Osteocyte (in vitro differentiated cells): ENCODE data around the gene NRDE2. TPM values are rescaled to one million over a fixed set of nuclear protein-coding genes. Genes with fewer than 3 reads are reported as not detected.

Source experiments
- DNase-seq: peaks from one replicate; pipeline ENCODE4 v3.0.0; 2021; ENCODE audit warnings: mixed read lengths; ENCODE audit not compliant: unreplicated experiment; ENCODE audit errors: extremely low spot score
- H3K27ac Mint-ChIP-seq: one replicate; pipeline ENCODE4 v1.8.0; 2021; ENCODE audit warnings: mild to moderate bottlenecking, mixed read lengths; ENCODE audit not compliant: unreplicated experiment
- H3K27me3 Mint-ChIP-seq: one replicate; pipeline ENCODE4 v1.8.0; 2021; ENCODE audit warnings: mixed read lengths; ENCODE audit not compliant: unreplicated experiment
- H3K36me3 Mint-ChIP-seq: one replicate; pipeline ENCODE4 v1.8.0; 2021; ENCODE audit warnings: mixed read lengths; ENCODE audit not compliant: unreplicated experiment
- H3K4me1 Mint-ChIP-seq: one replicate; pipeline ENCODE4 v1.8.0; 2021; ENCODE audit warnings: mixed read lengths; ENCODE audit not compliant: unreplicated experiment
- H3K4me3 Mint-ChIP-seq: one replicate; pipeline ENCODE4 v1.8.0; 2021; ENCODE audit warnings: mild to moderate bottlenecking, moderate library complexity, mixed read lengths; ENCODE audit not compliant: unreplicated experiment
- H3K9me3 Mint-ChIP-seq: one replicate; pipeline ENCODE4 v1.8.0; 2021; ENCODE audit warnings: mixed read lengths; ENCODE audit not compliant: unreplicated experiment
- CTCF ChIP-seq: fragments of 200-600 bp; sonication (generic); IDR thresholded peaks from 2 replicates; pipeline ENCODE4 v1.5.0; 2021; ENCODE audit warnings: antibody characterized with exemption, mild to moderate bottlenecking, moderate library complexity
- total RNA-seq: library from RNA; stranded (reverse); gene quantifications from 2 replicates; pipeline ENCODE4 v1.2.1, GENCODE V29; 2021

Gene NRDE2
- total RNA-seq, 1 donor from 2014 or later, result 23.2 TPM

GRCh38 chr14:90330203-90331196 is 1.2 kb downstream of the NRDE2 start:
- Mint-ChIP-seq H3K27ac (peak overlapping the region; percentile 93), H3K4me1 (peaks cover 20% of the 10 kb centered on the region), H3K36me3 (peaks cover 6% of the 10 kb centered on the region), H3K4me3 (peak overlapping the region; percentile 87), H3K9me3 (no peaks in the 10 kb centered on the region), H3K27me3 (peaks cover 14% of the 10 kb centered on the region)
- DNase-seq, result no peak
- TF ChIP-seq CTCF, result no peak

- Mint-ChIP-seq H3K36me3 (peaks cover 20% of the 10 kb centered on the region), H3K4me1 (peaks cover 7% of the 10 kb centered on the region), H3K27me3 (no peaks in the 10 kb centered on the region), H3K9me3 (peaks cover 10% of the 10 kb centered on the region), H3K4me3 (no peak overlapping the region), H3K27ac (no peak overlapping the region)
- no peak for DNase-seq
- no peak for TF ChIP-seq CTCF
Measured at GRCh38 chr14:90321891-90322290, 9.8 kb downstream of the NRDE2 start.

GRCh38 chr14:90319634-90320541 is 11.9 kb downstream of the NRDE2 start:
- peaks cover 10% of the 10 kb centered on the region for H3K9me3 Mint-ChIP-seq
- H3K4me3 Mint-ChIP-seq, result no peak overlapping the region
- H3K27me3 Mint-ChIP-seq, result no peaks in the 10 kb centered on the region
- H3K36me3 Mint-ChIP-seq, result peaks cover 29% of the 10 kb centered on the region
- H3K27ac Mint-ChIP-seq, result no peak overlapping the region
- TF ChIP-seq CTCF, result no peak
- peaks cover 2% of the 10 kb centered on the region for H3K4me1 Mint-ChIP-seq
- no peak for DNase-seq

- no peak for DNase-seq
Measured at GRCh38 chr14:90319173-90319572, 12.6 kb downstream of the NRDE2 start.

More at GRCh38 chr14:90319173-90319572, 12.6 kb downstream of the NRDE2 start:
- peaks cover 2% of the 10 kb centered on the region for H3K4me1 Mint-ChIP-seq
- no peak for TF ChIP-seq CTCF
- peak overlapping the region; percentile 31 for H3K27ac Mint-ChIP-seq
- H3K27me3 Mint-ChIP-seq, result no peaks in the 10 kb centered on the region
- no peak overlapping the region for H3K4me3 Mint-ChIP-seq
- H3K36me3 Mint-ChIP-seq, result peaks cover 26% of the 10 kb centered on the region
- H3K9me3 Mint-ChIP-seq, result peaks cover 10% of the 10 kb centered on the region
